ENCODE results near the gene NPHP3.

The NPHP3 gene

GRCh38 chr3:132735589-132735988 is 13.4 kb upstream of the NPHP3 start:
- H3K27ac ChIP-seq: no peak overlapping the region
- no peak for TF ChIP-seq CTCF (conservative IDR thresholded peaks at IDR 0.05)
- TF ChIP-seq ZFX (IDR thresholded peaks at IDR 0.05): no peak

DNA sequence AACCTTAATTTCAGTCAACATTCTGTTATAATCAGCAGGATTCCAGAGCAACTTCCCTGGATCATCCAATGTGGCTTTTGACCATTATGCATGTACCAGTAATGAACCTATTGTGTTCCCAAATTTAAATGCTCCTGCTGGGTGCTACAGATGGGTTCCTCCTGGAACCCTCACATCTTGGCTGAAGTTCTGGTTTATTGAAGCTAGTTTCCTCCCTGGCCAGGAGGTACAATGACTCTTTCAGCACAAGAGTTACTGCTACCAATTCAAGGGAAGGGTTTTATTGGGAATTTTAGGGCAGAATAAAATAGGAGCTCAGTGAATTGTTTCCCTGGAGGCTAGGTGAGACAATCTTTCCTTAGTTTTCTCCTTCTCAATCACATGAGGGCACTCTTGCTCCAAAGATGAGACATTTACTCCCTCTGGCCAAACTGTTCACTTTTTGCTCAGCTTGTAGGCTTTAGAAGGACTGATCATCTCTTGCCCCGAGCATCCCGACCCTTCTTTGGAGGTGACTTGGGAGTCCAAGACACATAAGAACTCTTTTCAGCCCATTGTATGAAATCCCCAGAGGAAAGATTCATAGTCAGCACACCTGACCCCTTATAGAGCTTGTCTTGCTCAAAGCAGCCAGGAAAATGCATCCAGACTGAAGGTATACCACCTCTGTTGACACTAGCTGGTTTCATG is 8.8 kb upstream of the NPHP3 start:
- no peak overlapping the region for H3K27ac ChIP-seq
- TF ChIP-seq CTCF (conservative IDR thresholded peaks at IDR 0.05) (peak; percentile 71), ZFX (IDR thresholded peaks at IDR 0.05) (no peak)

DNA sequence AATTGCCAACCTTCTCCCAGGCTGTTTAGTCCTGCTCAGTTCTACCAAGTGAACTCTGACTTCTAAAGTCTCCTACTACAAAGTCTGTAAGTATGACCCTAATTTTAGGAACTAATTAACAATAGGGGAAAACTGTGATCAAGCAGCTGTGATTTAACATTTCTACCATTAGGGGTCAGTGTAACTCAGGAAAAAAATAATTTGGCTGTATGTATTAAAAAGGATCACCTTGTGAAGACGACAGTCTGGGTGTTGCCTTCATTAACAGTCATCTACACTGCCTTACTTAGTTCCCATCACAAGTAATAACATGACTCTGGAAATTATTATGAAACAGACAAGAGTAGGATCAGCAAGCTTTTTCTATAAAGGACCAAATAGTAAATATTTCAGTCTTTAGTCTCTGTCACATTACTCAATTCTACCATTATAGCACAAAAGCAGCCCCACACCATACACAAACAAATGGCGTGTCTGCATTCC is 4.2 kb upstream of the NPHP3 start:
- H3K27ac ChIP-seq: no peak overlapping the region
- no peak for TF ChIP-seq ZFX (IDR thresholded peaks at IDR 0.05)
- TF ChIP-seq CTCF (conservative IDR thresholded peaks at IDR 0.05): peak; percentile 89

DNA sequence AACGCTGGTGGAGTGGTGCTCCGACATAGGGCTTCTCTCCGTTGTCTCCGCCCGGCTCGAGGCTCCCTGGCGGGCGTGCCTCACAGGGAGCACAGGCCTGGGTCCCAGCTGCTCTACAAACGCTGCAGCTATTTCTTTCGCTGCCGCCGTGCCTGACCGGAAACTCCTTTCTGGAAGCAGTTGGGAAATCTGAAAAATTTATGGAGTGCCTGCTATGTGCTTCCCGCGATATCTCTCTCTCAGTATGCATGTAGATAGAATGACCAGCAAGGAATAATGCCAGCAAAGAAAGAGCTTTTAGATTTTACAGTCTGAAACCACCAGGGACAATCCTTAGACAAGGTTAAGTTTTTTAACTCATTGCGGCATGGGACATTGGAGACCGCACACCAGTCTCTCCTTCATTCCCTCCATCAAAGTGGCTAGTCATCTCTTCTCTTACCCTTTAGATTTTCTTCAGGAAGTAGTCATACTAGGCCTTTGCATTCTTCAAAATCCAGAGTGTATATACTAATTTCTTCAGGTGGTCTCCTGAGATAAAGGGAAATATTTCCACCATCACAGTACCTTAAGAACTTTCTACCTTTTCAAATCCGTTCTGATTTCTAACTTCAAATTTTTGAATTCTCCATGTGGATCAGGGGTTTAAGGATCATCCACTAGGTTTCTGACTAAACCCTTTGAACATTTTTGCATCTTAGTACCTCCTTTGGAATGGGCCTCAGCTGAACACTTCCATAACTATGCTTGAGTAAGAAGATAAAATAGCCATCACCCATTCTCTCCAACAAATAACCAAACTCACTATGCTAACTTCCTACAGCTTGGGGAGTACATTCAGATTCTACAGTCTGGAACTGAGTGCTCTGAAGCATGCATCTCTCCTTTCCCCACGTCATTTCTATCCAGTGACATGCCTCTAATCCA is 1.1 kb upstream of the NPHP3 start:
- H3K27ac ChIP-seq: peak overlapping the region; percentile 81
- TF ChIP-seq CTCF (conservative IDR thresholded peaks at IDR 0.05) (no peak), ZFX (IDR thresholded peaks at IDR 0.05) (no peak)

- TF ChIP-seq CTCF (conservative IDR thresholded peaks at IDR 0.05): peak; percentile 51
- TF ChIP-seq ZFX (IDR thresholded peaks at IDR 0.05): peak; percentile 95; the same call in 1 of the 2 replicates
- peak overlapping the region; percentile 84 for H3K27ac ChIP-seq
Observed at GRCh38 chr3:132721479-132722164, 587 bp downstream of the NPHP3 start.

DNA sequence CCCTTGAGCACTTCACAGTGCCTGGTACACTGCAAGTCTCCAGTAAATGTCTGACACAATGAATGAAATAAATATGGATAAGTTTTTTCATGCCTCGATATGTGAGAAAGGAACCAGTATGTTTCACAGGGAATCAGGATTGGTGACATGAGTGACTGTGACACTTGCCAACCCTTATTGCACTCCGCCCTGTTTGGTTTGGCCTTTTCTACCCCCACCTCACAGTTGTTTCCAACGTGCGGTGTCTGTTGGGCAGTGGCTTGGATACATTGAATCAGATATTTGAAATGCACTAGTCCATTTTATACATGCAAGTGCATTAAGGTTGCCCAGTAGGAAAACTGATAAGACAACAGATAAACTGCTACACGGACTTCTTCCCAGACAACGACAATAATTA is 2.0 kb downstream of the NPHP3 start:
- H3K27ac ChIP-seq: no peak overlapping the region
- TF ChIP-seq CTCF (conservative IDR thresholded peaks at IDR 0.05) (no peak), ZFX (IDR thresholded peaks at IDR 0.05) (no peak)

Data from C4-2B (cell line).